Keratinocyte (primary cell): Measurements from ENCODE around the gene DMRTB1. TPM values are rescaled to one million over a fixed set of nuclear protein-coding genes. Genes with fewer than 3 reads are reported as not detected.

Experiments used
- DNase-seq: peaks from one replicate; pipeline ENCODE4 v3.0.0-alpha.2; 2011; ENCODE audit warnings: low read depth, missing footprints, low spot score
- FAIRE-seq: peaks from 2 replicates; lab custom pipeline; 2011; peaks lifted over from hg19 to GRCh38; lab: Jason Lieb, UNC
- H2AFZ ChIP-seq: 2 replicates; pipeline ENCODE4 v1.6.0; 2012; ENCODE audit warnings: low read length, control low read depth, inconsistent platforms; ENCODE audit not compliant: control insufficient read depth
- H3K27ac ChIP-seq: 2 replicates; pipeline ENCODE4 v1.5.1; 2011; ENCODE audit warnings: low read length; ENCODE audit not compliant: control insufficient read depth, insufficient read depth
- H3K27me3 ChIP-seq: 3 replicates; pipeline ENCODE4 v1.6.0; 2011; ENCODE audit warnings: low read length; ENCODE audit not compliant: control insufficient read depth, insufficient read depth; ENCODE audit errors: extremely low read depth
- H3K36me3 ChIP-seq, 2 experiments: 2 replicates in 1 of 2; 3 replicates in 1 of 2; pipeline ENCODE4 v1.5.1; 2011; ENCODE audit warnings: low read length in 2 of 2, mild to moderate bottlenecking in 1 of 2; ENCODE audit not compliant: control insufficient read depth in 2 of 2, insufficient read depth in 2 of 2; ENCODE audit errors: extremely low read depth in 1 of 2
- H3K4me1 ChIP-seq: 3 replicates; pipeline ENCODE4 v1.5.1; 2011; ENCODE audit warnings: low read length; ENCODE audit not compliant: control insufficient read depth, insufficient read depth; ENCODE audit errors: extremely low read depth
- H3K4me2 ChIP-seq: 3 replicates; pipeline ENCODE4 v1.6.0; 2011; ENCODE audit warnings: low read depth, low read length; ENCODE audit not compliant: control insufficient read depth, insufficient read depth; ENCODE audit errors: extremely low read depth
- H3K4me3 ChIP-seq, 3 experiments: fragments of 200-600 bp in 1 of 3; sonication (generic) in 1 of 3; 2 replicates in 2 of 3; 3 replicates in 1 of 3; pipeline ENCODE4 v1.5.1; 2011 to 2016; ENCODE audit warnings: low read length in 3 of 3, mild to moderate bottlenecking in 3 of 3, control low read depth in 2 of 3, inconsistent platforms in 1 of 3, low read depth in 1 of 3, mixed read lengths in 1 of 3, mixed run types in 1 of 3, moderate library complexity in 1 of 3; ENCODE audit not compliant: control insufficient read depth in 2 of 3, insufficient read depth in 2 of 3; ENCODE audit errors: extremely low read depth in 1 of 3
- H3K79me2 ChIP-seq: 2 replicates; pipeline ENCODE4 v1.6.0; 2012; ENCODE audit warnings: low read length; ENCODE audit not compliant: control insufficient read depth, insufficient read depth
- H3K9ac ChIP-seq: 3 replicates; pipeline ENCODE4 v1.6.0; 2011; ENCODE audit warnings: low read length; ENCODE audit not compliant: control insufficient read depth, insufficient read depth; ENCODE audit errors: extremely low read depth
- H3K9me1 ChIP-seq: 3 replicates; pipeline ENCODE4 v1.6.0; 2011; ENCODE audit warnings: low read length; ENCODE audit not compliant: control insufficient read depth, insufficient read depth; ENCODE audit errors: extremely low read depth
- H3K9me3 ChIP-seq: 2 replicates; pipeline ENCODE4 v1.5.1; 2012; ENCODE audit warnings: low read depth, low read length; ENCODE audit not compliant: control insufficient read depth
- H4K20me1 ChIP-seq: 3 replicates; pipeline ENCODE4 v1.6.0; 2011; ENCODE audit warnings: low read length; ENCODE audit not compliant: control insufficient read depth, insufficient read depth; ENCODE audit errors: extremely low read depth
- CTCF ChIP-seq, 3 experiments: IDR thresholded peaks in 1 of 3; conservative IDR thresholded peaks in 1 of 3; optimal IDR thresholded peaks in 1 of 3; 2 replicates in 2 of 3; 3 replicates in 1 of 3; pipeline versions ENCODE3 to v1.5.1; 2011; ENCODE audit warnings: low read length in 3 of 3, mild to moderate bottlenecking in 3 of 3, moderate library complexity in 2 of 3, control low read depth in 1 of 3, inconsistent platforms in 1 of 3; ENCODE audit not compliant: insufficient read depth in 2 of 3; ENCODE audit errors: extremely low read depth in 1 of 3
- EZH2 ChIP-seq: IDR thresholded peaks from one replicate; pipeline ENCODE4 v1.6.1; 2012; ENCODE audit warnings: inconsistent platforms, mild to moderate bottlenecking, low read length, moderate library complexity
- dilution Hi-C: fragments of 300-500 bp; cut with MboI; formaldehyde crosslinking; loops from one replicate; pipeline ENCODE4 v1.7.0; 2020; ENCODE audit warnings: low sequenced_read_pairs; ENCODE audit not compliant: extremely low pct_ligation_motif_present
- polyA plus RNA-seq, 5 experiments: library from polyadenylated mRNA; depleted of rRNA in 3 of 5; stranded (reverse) in 3 of 5; stranded (forward) in 1 of 5; unstranded in 1 of 5; fragments of >200 nt; gene quantifications; 1 replicate in 1 of 5; 2 replicates in 3 of 5; 3 replicates in 1 of 5; pipeline versions ENCODE4 v1.2.1 to v1.2.3, GENCODE V29; 2011 to 2012; ENCODE audit warnings: missing spikeins in 2 of 5, low read depth in 1 of 5, low replicate concordance in 1 of 5

The DMRTB1 gene
- polyA plus RNA-seq, 1 donor (not counting 4 experiments of a cell fraction or from before 2014, with no cell fraction given): not detected

GRCh38 chr1:53411541-53412152 lies 47.6 kb upstream of the DMRTB1 start:
- Histone ChIP-seq H3K9me3 (no peaks in the 10 kb centered on the region), H3K27ac (no peak overlapping the region), H3K27me3 (peaks cover 7% of the 10 kb centered on the region), H3K4me1 (peaks cover 9% of the 10 kb centered on the region), H3K79me2 (no peaks in the 10 kb centered on the region), H3K4me3 (no peak overlapping the region), H2AFZ (no peak overlapping the region), H3K9me1 (no peaks in the 10 kb centered on the region), H3K9ac (no peak overlapping the region), H3K36me3 (no peaks in the 10 kb centered on the region), H4K20me1 (no peaks in the 10 kb centered on the region), H3K4me2 (no peak overlapping the region)
- FAIRE-seq: no peak
- no peak for DNase-seq
- dilution Hi-C loops: no loop called here
- TF ChIP-seq EZH2: no peak
- TF ChIP-seq CTCF (optimal IDR thresholded peaks at IDR 0.05 in 1 of 3, IDR thresholded peaks at IDR 0.05 in 1 of 3, conservative IDR thresholded peaks at IDR 0.05 in 1 of 3; ENCODE audit: extremely low read depth in 1 of 3, insufficient read depth in 2 of 3, low read length in 3 of 3): no peak

GRCh38 chr1:53412285-53413174 lies 46.7 kb upstream of the DMRTB1 start:
- H2AFZ ChIP-seq: no peak overlapping the region
- dilution Hi-C loops: no loop called here

More at GRCh38 chr1:53412285-53413174, 46.7 kb upstream of the DMRTB1 start:
- DNase-seq: no peak
- Histone ChIP-seq H4K20me1 (no peaks in the 10 kb centered on the region), H3K9me3 (no peaks in the 10 kb centered on the region), H3K9ac (no peak overlapping the region), H3K79me2 (no peaks in the 10 kb centered on the region), H3K27ac (no peak overlapping the region), H3K4me3 (no peak overlapping the region), H3K4me2 (no peak overlapping the region), H3K27me3 (peaks cover 8% of the 10 kb centered on the region), H3K9me1 (no peaks in the 10 kb centered on the region), H3K4me1 (peaks cover 9% of the 10 kb centered on the region), H3K36me3 (no peaks in the 10 kb centered on the region)
- TF ChIP-seq EZH2 (no peak), CTCF (optimal IDR thresholded peaks at IDR 0.05 in 1 of 3, IDR thresholded peaks at IDR 0.05 in 1 of 3, conservative IDR thresholded peaks at IDR 0.05 in 1 of 3; ENCODE audit: extremely low read depth in 1 of 3, insufficient read depth in 2 of 3, low read length in 3 of 3) (no peak)
- FAIRE-seq: no peak
